A549 (cell line): ENCODE results near the gene FAHD1. TPM values are rescaled to one million over a fixed set of nuclear protein-coding genes. Genes with fewer than 3 reads are reported as not detected.
A peak's percentile ranks its signal among the peaks of the same experiment; 100 is the strongest.
"Not testable (repeated sequence)": the region's sequence is repeated elsewhere in the genome, so short reads cannot be mapped to it uniquely, and the experiment has no call there.

Experiments used
- ATAC-seq, 2 experiments: fragments of 200-7000 bp in 1 of 2; fragments of >200 bp in 1 of 2; cut with Nextera tagmentation in 1 of 2; cut with Tn5 transposase in 1 of 2; 3 replicates each; pipeline versions ENCODE4 v1.8.0 to v1.9.1; 2018 to 2020; ENCODE audit warnings: mild to moderate bottlenecking in 1 of 2, moderate library complexity in 1 of 2
- CTCF ChIA-PET: fragments of 300-600 bp; sonication (Branson Sonifier 250); formaldehyde crosslinking; extraction: SDS; loops from one replicate; lab custom pipeline; 2021; ENCODE audit warnings: antibody characterized with exemption, inconsistent platforms; lab: Yijun Ruan, JAX
- POLR2A ChIA-PET: fragments of 350-600 bp; formaldehyde crosslinking; extraction: SDS; loops from one replicate; lab custom pipeline; 2021; ENCODE audit warnings: antibody characterized with exemption, inconsistent platforms; lab: Yijun Ruan, JAX
- DNase-seq, 2 experiments: peaks; one replicate each; pipeline versions ENCODE4 v3.0.0 to v3.0.0-alpha.2; 2011 to 2016; ENCODE audit warnings: low read depth in 1 of 2, low spot score in 1 of 2
- FAIRE-seq: peaks from 2 replicates; lab custom pipeline; 2011; peaks lifted over from hg19 to GRCh38; lab: Jason Lieb, UNC
- H3K27ac ChIP-seq, 2 experiments: fragments of >200 bp; sonication (Bioruptor Twin); formaldehyde crosslinking; 3 replicates each; pipeline ENCODE4 v1.5.1; 2016 to 2017
- H3K4me1 ChIP-seq: fragments of >200 bp; sonication (Bioruptor Twin); formaldehyde crosslinking; 3 replicates; pipeline ENCODE4 v1.6.1; 2016
- H3K4me2 ChIP-seq: fragments of >200 bp; sonication (Bioruptor Twin); formaldehyde crosslinking; 3 replicates; pipeline ENCODE4 v1.6.1; 2016
- H3K4me3 ChIP-seq: fragments of >200 bp; sonication (Bioruptor Twin); formaldehyde crosslinking; 3 replicates; pipeline ENCODE4 v1.5.1; 2016
- H3K9me3 ChIP-seq: fragments of >200 bp; sonication (Bioruptor Twin); formaldehyde crosslinking; 3 replicates; pipeline ENCODE4 v1.6.1; 2016
- BCL3 ChIP-seq: fragments of >200 bp; sonication (Bioruptor Twin); formaldehyde crosslinking; IDR thresholded peaks from 3 replicates; pipeline ENCODE4 v1.6.1; 2016
- BHLHE40 ChIP-seq: IDR thresholded peaks from 2 replicates; pipeline ENCODE4 v1.6.1; 2012; ENCODE audit warnings: low read depth, low read length, inconsistent platforms
- EHF ChIP-seq: fragments of 250-450 bp; sonication (Bioruptor Pico); IDR thresholded peaks from 2 replicates; pipeline ENCODE4 v1.5.0; 2020; ENCODE audit warnings: mild to moderate bottlenecking
- EHMT2 ChIP-seq: fragments of 200-600 bp; sonication (generic); IDR thresholded peaks from 2 replicates; pipeline ENCODE4 v1.6.1; 2016; ENCODE audit warnings: antibody characterized with exemption, low read depth, mild to moderate bottlenecking, moderate library complexity
- ELK1 ChIP-seq: fragments of 150-350 bp; IDR thresholded peaks from 2 replicates; pipeline ENCODE4 v1.6.1; 2014; ENCODE audit warnings: low read depth, mild to moderate bottlenecking, low read length
- FOSB ChIP-seq: fragments of 250-450 bp; sonication (Bioruptor Pico); IDR thresholded peaks from 2 replicates; pipeline ENCODE4 v1.5.0; 2020; ENCODE audit warnings: mild to moderate bottlenecking, moderate library complexity
- GATA3 ChIP-seq: IDR thresholded peaks from 2 replicates; pipeline ENCODE4 v1.6.1; 2012; ENCODE audit warnings: borderline replicate concordance
- HDAC2 ChIP-seq: fragments of 200-600 bp; sonication (generic); IDR thresholded peaks from 2 replicates; pipeline ENCODE4 v1.6.1; 2016
- HOXB5 ChIP-seq: fragments of 250-450 bp; sonication (Bioruptor Pico); IDR thresholded peaks from 2 replicates; pipeline ENCODE4 v1.5.0; 2020; ENCODE audit warnings: mild to moderate bottlenecking, moderate library complexity
- JUN ChIP-seq, 2 experiments: fragments of >200 bp; sonication (Bioruptor Twin); formaldehyde crosslinking; IDR thresholded peaks; 2 replicates in 1 of 2; 3 replicates in 1 of 2; pipeline ENCODE4 v1.6.1; 2016 to 2017
- MAFK ChIP-seq: fragments of 450-650 bp; IDR thresholded peaks from 2 replicates; pipeline ENCODE4 v1.6.1; 2014; ENCODE audit not compliant: partially characterized antibody
- MAZ ChIP-seq: fragments of 150-350 bp; IDR thresholded peaks from 2 replicates; pipeline ENCODE4 v1.6.1; 2014; ENCODE audit warnings: antibody characterized with exemption, low read depth, low read length, borderline replicate concordance
- REST ChIP-seq: fragments of 200-600 bp; sonication (generic); IDR thresholded peaks from 2 replicates; pipeline ENCODE4 v1.6.1; 2016; ENCODE audit warnings: antibody characterized with exemption, mild to moderate bottlenecking, moderate library complexity
- RNF2 ChIP-seq: fragments of 200-600 bp; sonication (generic); IDR thresholded peaks from 2 replicates; pipeline ENCODE4 v1.6.1; 2016; ENCODE audit warnings: low read depth, mild to moderate bottlenecking, antibody characterized with exemption, moderate library complexity, borderline replicate concordance
- SREBF2 ChIP-seq: fragments of 450-650 bp; IDR thresholded peaks from 2 replicates; pipeline ENCODE4 v1.6.1; 2014; ENCODE audit warnings: mild to moderate bottlenecking, moderate library complexity
- USF2 ChIP-seq: fragments of 450-650 bp; IDR thresholded peaks from 2 replicates; pipeline ENCODE4 v1.6.1; 2014; ENCODE audit warnings: antibody characterized with exemption
- ZSCAN20 ChIP-seq: fragments of 250-450 bp; sonication (Bioruptor Pico); IDR thresholded peaks from 2 replicates; pipeline ENCODE4 v1.8.0; 2022; ENCODE audit warnings: mild to moderate bottlenecking, moderate library complexity
- WGBS: methylation state at CpG from one replicate; pipeline ENCODE4 v1.1.6; 2017; ENCODE audit errors: missing lambda C conversion rate; 5-methylcytosine and 5-hydroxymethylcytosine counted together
- polyA plus RNA-seq, 4 experiments: library from polyadenylated mRNA; depleted of rRNA in 3 of 4; stranded (reverse); fragments of >200 nt; fragmentation: RNase III in 1 of 4; extraction: RNeasy Plus Mini Kit Qiagen cat#74134 plus additional on column Dnase treatment in 1 of 4; gene quantifications; 2 replicates in 3 of 4; 3 replicates in 1 of 4; pipeline ENCODE4 v1.2.3, GENCODE V29; 2011 to 2017

FAHD1 gene
- polyA plus RNA-seq, 2 of the 4 experiments (the other 2 are of a cell fraction), result 30.6 to 68.4 TPM

- TF ChIP-seq REST (no peak), JUN (IDR thresholded peaks at IDR 0.05) (no peak), FOSB (no peak), USF2 (no peak), HOXB5 (CRISPR knock-in tag) (no peak), EHF (CRISPR knock-in tag) (no peak), GATA3 (no peak), ZSCAN20 (no peak), RNF2 (no peak)
Observed at GRCh38 chr16:1794221-1794871, 32.7 kb upstream of the FAHD1 start (continued).

GRCh38 chr16:1794908-1795666, 31.9 kb upstream of the FAHD1 start:
- TF ChIP-seq MAZ, result no peak
- no peak for TF ChIP-seq HDAC2
- no peak for TF ChIP-seq EHMT2
- no peak for TF ChIP-seq BCL3
- no peak for TF ChIP-seq SREBF2
- no peak for TF ChIP-seq ELK1
- TF ChIP-seq BHLHE40, result no peak
- TF ChIP-seq HOXB5 (CRISPR knock-in tag), result no peak
- peak; percentile 65 for TF ChIP-seq MAFK
- Histone ChIP-seq H3K9me3 (peaks cover 21% of the 10 kb centered on the region; the same call in 2 of the 3 replicates), H3K4me3 (no peak overlapping the region), H3K4me2 (no peak overlapping the region), H3K4me1 (peaks cover 5% of the 10 kb centered on the region; the same call in 1 of the 3 replicates), H3K27ac (no peak overlapping the region)
- ATAC-seq (no peak), DNase-seq (no peak), FAIRE-seq (no peak)
- 89% methylated on average over 32 of the region's 32 CpGs for WGBS
- ChIA-PET CTCF (interaction anchor here (1.2 kb wide), 1 partner anchor 134 kb away, joined by 3 read pairs; no protein-coding TSS in a partner anchor), POLR2A (interaction anchor here (1.2 kb wide), 1 partner anchor 12 kb away, joined by 3 read pairs; the partner anchor contains the start of genes NUBP2 and SPSB3)

- H3K4me1 ChIP-seq, H3K27ac ChIP-seq, FAIRE-seq, H3K4me3 ChIP-seq, H3K4me2 ChIP-seq, DNase-seq, POLR2A ChIA-PET, ATAC-seq: not testable (repeated sequence)
- peaks cover 21% of the 10 kb centered on the region; the same call in 2 of the 3 replicates for H3K9me3 ChIP-seq
- WGBS, result 60% methylated on average over 5 of the region's 5 CpGs
- CTCF ChIA-PET, result interaction anchor here (0.6 kb wide), 1 partner anchor 362 kb away, joined by 3 read pairs; no protein-coding TSS in a partner anchor
Observed at GRCh38 chr16:1799263-1799662, 27.7 kb upstream of the FAHD1 start.
